Liver (tissue), 9 donors: ENCODE results near the gene LMCD1. TPM values are rescaled to one million over a fixed set of nuclear protein-coding genes. Genes with fewer than 3 reads are reported as not detected.

Experiments
- DNase-seq: peaks from one replicate; pipeline ENCODE4 v3.0.0-alpha.2; 2017; ENCODE audit warnings: low spot score
- H3K27ac ChIP-seq, 2 donors: one replicate each; pipeline ENCODE4 v1.7.0; 2013; ENCODE audit warnings: inconsistent platforms in 2 of 2, low read length in 2 of 2, control low read depth in 1 of 2, low read depth in 1 of 2, mild to moderate bottlenecking in 1 of 2
- H3K27me3 ChIP-seq, 4 donors: one replicate each; pipeline versions ENCODE4 v1.6.1 to v1.7.0; 2013; ENCODE audit warnings: low read length in 3 of 4, inconsistent platforms in 1 of 4, mild to moderate bottlenecking in 1 of 4, moderate library complexity in 1 of 4; ENCODE audit not compliant: control insufficient read depth in 4 of 4, insufficient read depth in 4 of 4
- H3K36me3 ChIP-seq, 4 donors: one replicate each; pipeline versions ENCODE4 v1.6.1 to v1.7.0; 2013; ENCODE audit warnings: low read length in 3 of 4, mild to moderate bottlenecking in 3 of 4, low read depth in 1 of 4, moderate library complexity in 1 of 4; ENCODE audit not compliant: control insufficient read depth in 4 of 4, insufficient read depth in 3 of 4
- H3K4me1 ChIP-seq, 4 donors: one replicate each; pipeline versions ENCODE4 v1.6.1 to v1.7.0; 2013; ENCODE audit warnings: low read length in 3 of 4, mild to moderate bottlenecking in 3 of 4, moderate library complexity in 1 of 4; ENCODE audit not compliant: control insufficient read depth in 4 of 4, insufficient read depth in 4 of 4
- H3K4me3 ChIP-seq, 3 donors: one replicate each; pipeline versions ENCODE4 v1.6.1 to v1.7.0; 2013; ENCODE audit warnings: low read length in 3 of 3, control low read depth in 1 of 3, low read depth in 1 of 3, mild to moderate bottlenecking in 1 of 3
- H3K9ac ChIP-seq, 2 donors: one replicate each; pipeline ENCODE4 v1.7.0; 2013; ENCODE audit warnings: low read length in 2 of 2, mild to moderate bottlenecking in 2 of 2, moderate library complexity in 2 of 2, control low read depth in 1 of 2, low read depth in 1 of 2
- H3K9me3 ChIP-seq, 4 donors: one replicate each; pipeline versions ENCODE4 v1.6.1 to v1.7.0; 2013; ENCODE audit warnings: low read length in 3 of 4; ENCODE audit not compliant: control insufficient read depth in 4 of 4
- ATF3 ChIP-seq: IDR thresholded peaks from 2 replicates; pipeline ENCODE4 v1.6.1; 2016; ENCODE audit warnings: antibody characterized with exemption
- CTCF ChIP-seq: fragments of 150-350 bp; IDR thresholded peaks from 2 replicates; pipeline ENCODE4 v1.5.1; 2017; ENCODE audit warnings: improper control_type of control experiment, low read depth, low read length; ENCODE audit not compliant: missing input control
- EGR1 ChIP-seq, 2 donors: IDR thresholded peaks; 2 replicates each; pipeline ENCODE4 v1.6.1; 2016 to 2018; ENCODE audit warnings: antibody characterized with exemption in 2 of 2, low read depth in 2 of 2
- FOXA1 ChIP-seq: IDR thresholded peaks from 2 replicates; pipeline ENCODE4 v1.6.1; 2016; ENCODE audit warnings: antibody characterized with exemption
- GABPA ChIP-seq, 2 donors: IDR thresholded peaks in 1 of 2; conservative IDR thresholded peaks in 1 of 2; 2 replicates each; pipeline ENCODE4 v1.6.1; 2016; ENCODE audit warnings: antibody characterized with exemption in 2 of 2, mild to moderate bottlenecking in 1 of 2, moderate library complexity in 1 of 2
- HNF4A ChIP-seq, 2 donors: conservative IDR thresholded peaks; 2 replicates each; pipeline ENCODE4 v1.6.1; 2016; ENCODE audit warnings: antibody characterized with exemption in 2 of 2, mild to moderate bottlenecking in 2 of 2
- HNF4G ChIP-seq: IDR thresholded peaks from 2 replicates; pipeline ENCODE4 v1.6.1; 2016; ENCODE audit warnings: antibody characterized with exemption
- JUND ChIP-seq, 2 donors: IDR thresholded peaks; 2 replicates each; pipeline ENCODE4 v1.6.1; 2016; ENCODE audit warnings: antibody characterized with exemption in 2 of 2
- MAX ChIP-seq: IDR thresholded peaks from 2 replicates; pipeline ENCODE4 v1.6.1; 2016; ENCODE audit warnings: antibody characterized with exemption
- NR2F2 ChIP-seq: IDR thresholded peaks from 2 replicates; pipeline ENCODE4 v1.6.1; 2016; ENCODE audit warnings: antibody characterized with exemption
- RAD21 ChIP-seq, 2 donors: IDR thresholded peaks; 2 replicates each; pipeline ENCODE4 v1.6.1; 2016; ENCODE audit warnings: antibody characterized with exemption in 2 of 2, mild to moderate bottlenecking in 2 of 2
- REST ChIP-seq: IDR thresholded peaks from 2 replicates; pipeline ENCODE4 v1.6.1; 2016; ENCODE audit warnings: antibody characterized with exemption, mild to moderate bottlenecking
- SP1 ChIP-seq: IDR thresholded peaks from 2 replicates; pipeline ENCODE4 v1.6.1; 2018; ENCODE audit warnings: antibody characterized with exemption, mild to moderate bottlenecking
- TAF1 ChIP-seq: conservative IDR thresholded peaks from 2 replicates; pipeline ENCODE4 v1.6.1; 2016; ENCODE audit warnings: antibody characterized with exemption, mild to moderate bottlenecking
- ZBTB33 ChIP-seq: IDR thresholded peaks from 2 replicates; pipeline ENCODE4 v1.6.1; 2016; ENCODE audit warnings: antibody characterized with exemption
- WGBS: extraction: QIAGEN DNeasy Blood & Tissue Kit; methylation state at CpG from one replicate; pipeline ENCODE4 v1.1.7; 2013; 5-methylcytosine and 5-hydroxymethylcytosine counted together
- polyA plus RNA-seq, 2 donors: library from polyadenylated mRNA; stranded (reverse) in 1 of 2; unstranded in 1 of 2; fragments of 200-250 nt in 1 of 2; fragments of >200 nt in 1 of 2; fragmentation: Nextera tagmentation in 1 of 2; extraction: Ambion mirVana in 1 of 2; gene quantifications; one replicate each; pipeline versions ENCODE4 v1.2.1 to v1.2.3, GENCODE V29; 2013 to 2015
- total RNA-seq, 2 donors: library from RNA; depleted of rRNA; stranded (reverse); fragments of >200 nt; gene quantifications; one replicate each; pipeline ENCODE4 v1.2.3, GENCODE V29; 2014
- donor health status: healthy.
- donor health status: healthy.
- donor health status: healthy.
- donor health status: healthy.
- donor health status: healthy.

LMCD1 gene
- total and polyA plus RNA-seq, 4 donors, result 3.1 to 8.3 (median 6.0) TPM

GRCh38 chr3:8573342-8573926, 71.8 kb downstream of the LMCD1 start (continued):
- TF ChIP-seq ZBTB33 (no peak), MAX (no peak), FOXA1 (no peak), EGR1 (IDR thresholded peaks at IDR 0.05; ENCODE audit: low read depth in 2 of 2) (no peak), NR2F2 (no peak)

GRCh38 chr3:8574040-8574669, 72.5 kb downstream of the LMCD1 start:
- Histone ChIP-seq H3K27ac (no peak overlapping the region), H3K9ac (no peak overlapping the region), H3K9me3 (no peaks in the 10 kb centered on the region), H3K4me1 (no peaks in the 10 kb centered on the region), H3K4me3 (no peak overlapping the region), H3K36me3 (no peaks in the 10 kb centered on the region), H3K27me3 (no peaks in the 10 kb centered on the region)
- no peak for DNase-seq
- TF ChIP-seq HNF4G, result no peak
- no peak for TF ChIP-seq SP1
- no peak for TF ChIP-seq CTCF
- TF ChIP-seq ATF3, result no peak
- no peak for TF ChIP-seq REST
- no peak for TF ChIP-seq GABPA (IDR thresholded peaks at IDR 0.05 in 1 of 2, conservative IDR thresholded peaks at IDR 0.05 in 1 of 2)
- TF ChIP-seq HNF4A (conservative IDR thresholded peaks at IDR 0.05), result no peak
- TF ChIP-seq FOXA1, result no peak
- TF ChIP-seq TAF1, result no peak
- no peak for TF ChIP-seq RAD21 (IDR thresholded peaks at IDR 0.05)
- TF ChIP-seq ZBTB33, result no peak
- TF ChIP-seq JUND (IDR thresholded peaks at IDR 0.05), result no peak
- WGBS, result 88% methylated on average over 2 of the region's 2 CpGs
